ENCODE results near the gene TMEM202.

DNA sequence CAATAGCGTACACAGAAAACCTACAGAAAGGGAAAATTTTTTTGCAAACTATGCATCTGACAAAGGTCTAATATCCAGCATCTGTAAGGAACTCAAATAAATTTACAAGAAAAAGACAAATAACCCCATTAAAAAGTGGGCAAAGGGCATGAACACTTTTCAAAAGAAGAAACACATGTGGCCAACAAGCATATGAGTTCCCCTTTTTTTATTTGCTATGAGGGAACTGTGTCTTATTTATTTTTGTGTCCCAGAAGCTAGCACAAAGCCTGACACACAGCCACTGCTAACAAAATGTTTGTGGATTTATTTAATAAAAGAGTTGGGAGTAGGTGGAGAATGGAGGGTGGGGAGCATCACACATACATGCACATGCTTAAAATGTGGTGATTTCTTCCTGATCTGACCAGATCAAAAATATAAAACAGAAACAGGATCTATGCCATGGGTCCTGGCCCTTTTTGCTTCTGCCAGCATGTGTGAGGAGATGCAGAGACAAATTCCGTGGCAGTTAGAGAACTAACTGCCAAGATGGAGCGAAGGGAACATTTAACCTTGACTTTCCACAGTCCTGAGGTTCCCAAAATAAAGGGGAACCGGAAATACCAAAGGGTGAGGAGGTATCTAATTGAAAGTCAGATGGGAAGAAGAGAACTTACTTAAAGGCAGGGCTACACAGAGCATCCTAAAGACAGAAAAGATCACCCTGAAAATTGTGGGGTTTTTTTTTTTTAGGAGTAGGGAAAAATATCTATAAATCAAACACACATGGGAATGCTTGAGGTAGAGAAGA lies at the start of gene TMEM202:
- TF ChIP-seq POLR2A (IDR thresholded peaks at IDR 0.05): no peak
- TF ChIP-seq, protein P1, sequence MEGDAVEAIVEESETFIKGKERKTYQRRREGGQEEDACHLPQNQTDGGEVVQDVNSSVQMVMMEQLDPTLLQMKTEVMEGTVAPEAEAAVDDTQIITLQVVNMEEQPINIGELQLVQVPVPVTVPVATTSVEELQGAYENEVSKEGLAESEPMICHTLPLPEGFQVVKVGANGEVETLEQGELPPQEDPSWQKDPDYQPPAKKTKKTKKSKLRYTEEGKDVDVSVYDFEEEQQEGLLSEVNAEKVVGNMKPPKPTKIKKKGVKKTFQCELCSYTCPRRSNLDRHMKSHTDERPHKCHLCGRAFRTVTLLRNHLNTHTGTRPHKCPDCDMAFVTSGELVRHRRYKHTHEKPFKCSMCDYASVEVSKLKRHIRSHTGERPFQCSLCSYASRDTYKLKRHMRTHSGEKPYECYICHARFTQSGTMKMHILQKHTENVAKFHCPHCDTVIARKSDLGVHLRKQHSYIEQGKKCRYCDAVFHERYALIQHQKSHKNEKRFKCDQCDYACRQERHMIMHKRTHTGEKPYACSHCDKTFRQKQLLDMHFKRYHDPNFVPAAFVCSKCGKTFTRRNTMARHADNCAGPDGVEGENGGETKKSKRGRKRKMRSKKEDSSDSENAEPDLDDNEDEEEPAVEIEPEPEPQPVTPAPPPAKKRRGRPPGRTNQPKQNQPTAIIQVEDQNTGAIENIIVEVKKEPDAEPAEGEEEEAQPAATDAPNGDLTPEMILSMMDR (IDR thresholded peaks at IDR 0.05): no peak

Data from adrenal gland (tissue), 5 donors.